Common myeloid progenitor, CD34-positive (primary cell): ENCODE results near the gene GPR171.
"Not testable (repeated sequence)": the region's sequence is repeated elsewhere in the genome, so short reads cannot be mapped to it uniquely, and the experiment has no call there.

ENCODE experiments used
- CTCF ChIA-PET: fragments of 350-600 bp; sonication (Branson Sonifier 250); formaldehyde crosslinking; loops from one replicate; lab custom pipeline; 2021; ENCODE audit warnings: antibody characterized with exemption; lab: Charles Lee
- POLR2A ChIA-PET: fragments of 350-600 bp; sonication (Branson Sonifier 250); formaldehyde crosslinking; loops from one replicate; lab custom pipeline; 2021; ENCODE audit warnings: antibody characterized with exemption; lab: Charles Lee
- DNase-seq, 3 donors: peaks; one replicate each; pipeline versions ENCODE4 v3.0.0 to v3.0.0-alpha.2; 2013
- H3K27ac ChIP-seq, 2 experiments: 1 replicate in 1 of 2; 2 replicates in 1 of 2; pipeline ENCODE4 v1.7.0; 2013; ENCODE audit warnings: inconsistent platforms in 2 of 2, low read length in 2 of 2, mild to moderate bottlenecking in 2 of 2, low read depth in 1 of 2, moderate library complexity in 1 of 2; ENCODE audit not compliant: severe bottlenecking in 2 of 2, insufficient read depth in 1 of 2, poor library complexity in 1 of 2
- H3K27me3 ChIP-seq, 5 experiments: replicated peaks in 2 of 5; 1 replicate in 3 of 5; 2 replicates in 2 of 5; pipeline versions ENCODE4 v1.6.1 to v1.7.0; 2013; ENCODE audit warnings: low read length in 4 of 5, mild to moderate bottlenecking in 2 of 5, moderate library complexity in 2 of 5, inconsistent platforms in 1 of 5; ENCODE audit not compliant: insufficient read depth in 5 of 5, control insufficient read depth in 4 of 5
- H3K36me3 ChIP-seq, 4 experiments: 1 replicate in 2 of 4; 2 replicates in 2 of 4; pipeline versions ENCODE4 v1.6.1 to v1.7.0; 2013; ENCODE audit warnings: low read length in 3 of 4, control low read depth in 1 of 4, mild to moderate bottlenecking in 1 of 4; ENCODE audit not compliant: control insufficient read depth in 4 of 4, insufficient read depth in 4 of 4
- H3K4me1 ChIP-seq, 4 experiments: 1 replicate in 3 of 4; 2 replicates in 1 of 4; pipeline versions ENCODE4 v1.6.1 to v1.7.1; 2013; ENCODE audit warnings: low read length in 3 of 4, mild to moderate bottlenecking in 3 of 4, control low read depth in 1 of 4, inconsistent platforms in 1 of 4, moderate library complexity in 1 of 4; ENCODE audit not compliant: control insufficient read depth in 4 of 4, insufficient read depth in 4 of 4; ENCODE audit errors: control extremely low read depth in 1 of 4
- H3K4me3 ChIP-seq, 7 experiments: 1 replicate in 4 of 7; 2 replicates in 3 of 7; pipeline versions ENCODE4 v1.5.1 to v1.7.0; 2013; ENCODE audit warnings: mild to moderate bottlenecking in 7 of 7, low read length in 6 of 7, moderate library complexity in 6 of 7, inconsistent platforms in 2 of 7, low read depth in 2 of 7, control low read depth in 1 of 7; ENCODE audit not compliant: insufficient read depth in 4 of 7, control insufficient read depth in 1 of 7; ENCODE audit errors: extremely low read depth in 1 of 7
- H3K9me3 ChIP-seq, 5 experiments: 1 replicate in 4 of 5; 2 replicates in 1 of 5; pipeline versions ENCODE4 v1.6.1 to v1.7.1; 2013; ENCODE audit warnings: low read length in 4 of 5, mild to moderate bottlenecking in 2 of 5, inconsistent platforms in 1 of 5, low read depth in 1 of 5, moderate library complexity in 1 of 5; ENCODE audit not compliant: control insufficient read depth in 4 of 5, insufficient read depth in 2 of 5; ENCODE audit errors: control extremely low read depth in 1 of 5
- WGBS: methylation state at CpG from one replicate; pipeline ENCODE4 v1.1.5; 2013; ENCODE audit not compliant: insufficient coverage; 5-methylcytosine and 5-hydroxymethylcytosine counted together

The GPR171 gene

GRCh38 chr3:151171145-151171757 lies 31.8 kb downstream of the GPR171 start:
- H3K36me3 ChIP-seq = peaks cover 0 to 11% (median 0%) of the 10 kb centered on the region in 4 experiments
- peak overlapping the region; percentile 52 to 58 for H3K27ac ChIP-seq
- H3K4me1 ChIP-seq = peaks cover 34 to 60% (median 50%) of the 10 kb centered on the region in 4 experiments
- H3K27me3 ChIP-seq = no peaks in the 10 kb centered on the region
- WGBS = 0% methylated on average over 3 of the region's 5 CpGs
- H3K4me3 ChIP-seq = peak overlapping the region in 3 of 7 experiments; percentile 3 to 35 (median 10)
- POLR2A ChIA-PET = no interaction called here
- peak; percentile 51 to 90 (median 87) for DNase-seq
- CTCF ChIA-PET = interaction anchor here (0.7 to 3.7 kb wide), 11 partner anchors 9 to 163 kb away, joined by 3 to 18 read pairs (median 3); partner anchors contain the start of gene P2RY14
- H3K9me3 ChIP-seq = no peaks in the 10 kb centered on the region

GRCh38 chr3:151169948-151170679 lies 32.9 kb downstream of the GPR171 start:
- H3K27ac ChIP-seq = peak overlapping the region; percentile 45 to 52

DNA sequence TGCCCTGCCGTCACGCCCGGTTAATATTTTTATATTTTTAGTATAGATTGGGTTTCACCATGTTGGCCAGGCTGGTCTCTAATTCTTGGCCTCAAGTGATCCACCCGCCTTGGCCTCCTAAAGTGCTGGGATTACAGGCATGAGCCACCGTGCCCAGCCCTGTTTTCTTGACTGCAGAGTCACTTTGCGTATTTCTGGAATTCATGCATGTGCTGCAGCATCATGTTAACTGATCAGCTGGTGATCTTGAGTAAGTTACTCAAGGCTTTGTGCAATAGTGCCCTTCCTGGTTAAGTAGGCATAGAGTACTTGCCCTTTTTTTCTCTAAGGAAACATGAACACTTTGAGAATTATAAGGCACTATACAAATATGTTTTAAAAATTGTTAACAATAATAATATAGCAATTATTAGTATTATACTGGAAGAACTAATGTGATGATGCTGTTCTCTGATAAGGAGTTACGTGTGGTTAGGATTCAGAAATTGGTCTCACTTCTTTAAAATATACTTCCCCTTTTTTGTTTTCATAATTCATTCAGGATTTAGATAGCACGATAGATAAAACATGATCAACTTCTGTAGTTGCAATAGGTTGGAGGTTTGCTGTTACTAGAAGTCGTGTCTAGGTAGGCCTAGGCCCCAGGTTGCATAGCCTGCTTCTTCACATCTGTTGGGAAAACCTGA lies 33.6 kb downstream of the GPR171 start:
- WGBS = 63% methylated on average over 4 of the region's 9 CpGs
- H3K27ac ChIP-seq = peak overlapping the region in 1 of 2 experiments; percentile 45
- peaks cover 0 to 25% (median 2%) of the 10 kb centered on the region in 4 experiments for H3K36me3 ChIP-seq
- no peaks in the 10 kb centered on the region for H3K9me3 ChIP-seq
- peaks cover 34 to 60% (median 48%) of the 10 kb centered on the region in 4 experiments for H3K4me1 ChIP-seq
- H3K4me3 ChIP-seq = peak overlapping the region in 2 of 7 experiments; percentile 34 to 46
- H3K27me3 ChIP-seq = no peaks in the 10 kb centered on the region
- POLR2A ChIA-PET = no interaction called here
- DNase-seq = peak; percentile 48 to 86 (median 78)
- CTCF ChIA-PET = interaction anchor here (1.0 to 3.7 kb wide), 12 partner anchors 9 to 123 kb away, joined by 3 to 48 read pairs (median 8); partner anchors contain the start of genes GPR171 and MED12L

More at GRCh38 chr3:151169948-151170679, 32.9 kb downstream of the GPR171 start:
- Histone ChIP-seq H3K4me3 (peak overlapping the region in 2 of 7 experiments; percentile 34 to 46), H3K36me3 (peaks cover 0 to 22% (median 1%) of the 10 kb centered on the region in 4 experiments), H3K4me1 (peaks cover 34 to 60% (median 50%) of the 10 kb centered on the region in 4 experiments)
- H3K27me3 ChIP-seq, POLR2A ChIA-PET, H3K9me3 ChIP-seq: not testable (repeated sequence)
- DNase-seq = peak; percentile 34 to 76 (median 71)
- CTCF ChIA-PET = interaction anchor here (1.2 to 3.7 kb wide), 3 partner anchors 14 to 122 kb away, joined by 3 to 48 read pairs (median 12); no protein-coding TSS in a partner anchor
- WGBS = 69% methylated on average over 5 of the region's 9 CpGs

- WGBS = 52% methylated on average over 4 of the region's 7 CpGs
- Histone ChIP-seq H3K36me3 (peaks cover 0 to 32% (median 6%) of the 10 kb centered on the region in 4 experiments), H3K4me3 (no peak overlapping the region), H3K9me3 (no peaks in the 10 kb centered on the region), H3K4me1 (peaks cover 34 to 51% (median 45%) of the 10 kb centered on the region in 4 experiments), H3K27me3 (no peaks in the 10 kb centered on the region), H3K27ac (no peak overlapping the region)
- ChIA-PET CTCF (interaction anchor here (0.7 to 3.7 kb wide), 28 partner anchors 8 to 652 kb away, joined by 3 to 48 read pairs (median 5); partner anchors contain the start of genes GPR171 and MED12L), POLR2A (interaction anchor here (0.6 kb wide), 2 partner anchors 39 to 742 kb away, joined by 4 read pairs; no protein-coding TSS in a partner anchor)
- peak in 2 of 3 donors; percentile 60 to 63 for DNase-seq
These were observed 34.5 kb downstream of the GPR171 start for GRCh38 chr3:151168269-151169094.

DNA sequence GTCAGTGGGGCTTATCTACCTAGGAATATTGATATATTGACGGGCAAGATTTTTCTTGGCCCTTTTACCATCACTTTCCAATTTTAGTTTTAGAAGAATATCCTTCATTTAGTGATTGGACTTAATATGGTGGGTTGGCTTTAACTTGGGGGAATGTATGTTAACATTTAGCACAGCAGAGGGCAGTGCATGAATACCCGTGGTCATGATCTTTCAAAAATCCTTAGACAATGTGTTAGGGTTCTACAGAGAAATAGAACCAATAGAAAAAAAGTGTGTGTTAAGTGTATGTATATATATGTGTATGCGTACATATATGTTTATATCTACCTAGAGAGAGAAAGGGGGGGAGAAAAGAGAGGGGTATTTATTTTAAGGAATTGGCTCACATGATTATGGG lies 36.9 kb downstream of the GPR171 start:
- ChIA-PET POLR2A (no interaction called here), CTCF (interaction anchor here (2.1 to 3.0 kb wide), 2 partner anchors 15 to 121 kb away, joined by 5 to 13 read pairs; no protein-coding TSS in a partner anchor)
- Histone ChIP-seq H3K27me3 (no peaks in the 10 kb centered on the region), H3K27ac (no peak overlapping the region), H3K9me3 (no peaks in the 10 kb centered on the region), H3K4me1 (peaks cover 17 to 29% (median 27%) of the 10 kb centered on the region in 4 experiments), H3K36me3 (peaks cover 0 to 44% (median 10%) of the 10 kb centered on the region in 4 experiments), H3K4me3 (no peak overlapping the region)
- peak in 2 of 3 donors; percentile 36 to 39 for DNase-seq
- 100% methylated on average over 1 of the region's 3 CpGs for WGBS

GRCh38 chr3:151165226-151165625 lies 37.8 kb downstream of the GPR171 start:
- ChIA-PET POLR2A (no interaction called here), CTCF (no interaction called here)
- DNase-seq = no peak
- Histone ChIP-seq H3K27me3 (no peaks in the 10 kb centered on the region), H3K27ac (no peak overlapping the region), H3K36me3 (peaks cover 0 to 50% (median 14%) of the 10 kb centered on the region in 4 experiments), H3K4me1 (peaks cover 10 to 28% (median 19%) of the 10 kb centered on the region in 4 experiments), H3K9me3 (no peaks in the 10 kb centered on the region), H3K4me3 (no peak overlapping the region)
- whole genome bisulfite sequencing = 100% methylated on average over 6 of the region's 7 CpGs
